SU-DHL-6 (cell line): ENCODE measurements around the gene BABAM1.

Source experiments
- EZH2phosphoT487 ChIP-seq: fragments of 200-600 bp; sonication (generic), shearing (Covaris generic); conservative IDR thresholded peaks from 2 replicates; pipeline ENCODE4 v1.6.1; 2018; ENCODE audit warnings: mild to moderate bottlenecking, antibody characterized with exemption, low read length, moderate library complexity, mixed read lengths
- TF ChIP-seq, protein P1 (sequence below): fragments of 200-600 bp; sonication (generic); IDR thresholded peaks from one replicate; pipeline ENCODE4 v1.5.1; 2017; ENCODE audit warnings: antibody characterized with exemption, mild to moderate bottlenecking, low read length, moderate library complexity; ENCODE audit not compliant: insufficient read depth, poor library complexity, severe bottlenecking

- TF ChIP-seq, protein P1, sequence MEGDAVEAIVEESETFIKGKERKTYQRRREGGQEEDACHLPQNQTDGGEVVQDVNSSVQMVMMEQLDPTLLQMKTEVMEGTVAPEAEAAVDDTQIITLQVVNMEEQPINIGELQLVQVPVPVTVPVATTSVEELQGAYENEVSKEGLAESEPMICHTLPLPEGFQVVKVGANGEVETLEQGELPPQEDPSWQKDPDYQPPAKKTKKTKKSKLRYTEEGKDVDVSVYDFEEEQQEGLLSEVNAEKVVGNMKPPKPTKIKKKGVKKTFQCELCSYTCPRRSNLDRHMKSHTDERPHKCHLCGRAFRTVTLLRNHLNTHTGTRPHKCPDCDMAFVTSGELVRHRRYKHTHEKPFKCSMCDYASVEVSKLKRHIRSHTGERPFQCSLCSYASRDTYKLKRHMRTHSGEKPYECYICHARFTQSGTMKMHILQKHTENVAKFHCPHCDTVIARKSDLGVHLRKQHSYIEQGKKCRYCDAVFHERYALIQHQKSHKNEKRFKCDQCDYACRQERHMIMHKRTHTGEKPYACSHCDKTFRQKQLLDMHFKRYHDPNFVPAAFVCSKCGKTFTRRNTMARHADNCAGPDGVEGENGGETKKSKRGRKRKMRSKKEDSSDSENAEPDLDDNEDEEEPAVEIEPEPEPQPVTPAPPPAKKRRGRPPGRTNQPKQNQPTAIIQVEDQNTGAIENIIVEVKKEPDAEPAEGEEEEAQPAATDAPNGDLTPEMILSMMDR, result no peak
- no peak for TF ChIP-seq EZH2phosphoT487
Measured at GRCh38 chr19:17326595-17326966, 59.3 kb downstream of the BABAM1 start.
